Transverse colon (tissue), 4 donors: Measurements from ENCODE around the gene ST8SIA6. TPM values are rescaled to one million over a fixed set of nuclear protein-coding genes. Genes with fewer than 3 reads are reported as not detected.

Experiments
- DNase-seq: peaks from one replicate; pipeline ENCODE4 v3.0.0-alpha.2; 2019
- H3K27ac ChIP-seq, 4 donors: fragments of 200-600 bp; sonication (generic); 2 replicates each; pipeline ENCODE4 v1.5.1; 2016 to 2018; ENCODE audit warnings: inconsistent platforms in 4 of 4
- H3K27me3 ChIP-seq: fragments of 200-600 bp; sonication (generic); 2 replicates; pipeline ENCODE4 v1.5.1; 2017; ENCODE audit warnings: inconsistent platforms
- H3K36me3 ChIP-seq, 4 donors: fragments of 200-600 bp; sonication (generic); 2 replicates each; pipeline ENCODE4 v1.5.1; 2017 to 2019; ENCODE audit warnings: inconsistent platforms in 4 of 4
- H3K4me1 ChIP-seq, 4 donors: fragments of 200-600 bp; sonication (generic); 2 replicates each; pipeline ENCODE4 v1.5.1; 2017 to 2020; ENCODE audit warnings: inconsistent platforms in 4 of 4
- H3K4me3 ChIP-seq, 4 donors: fragments of 200-600 bp; sonication (generic); 1 replicate in 1 of 4; 2 replicates in 3 of 4; pipeline versions ENCODE4 v1.5.1 to v1.6.1; 2017 to 2019; ENCODE audit warnings: inconsistent platforms in 4 of 4
- H3K9me3 ChIP-seq, 2 donors: fragments of 200-600 bp; sonication (generic); 2 replicates each; pipeline ENCODE4 v1.5.1; 2017 to 2019; ENCODE audit warnings: inconsistent platforms in 2 of 2
- CTCF ChIP-seq, 5 experiments: fragments of 200-600 bp in 3 of 5; fragments of 450-650 bp in 2 of 5; sonication (generic) in 3 of 5; IDR thresholded peaks; 1 replicate in 2 of 5; 2 replicates in 3 of 5; pipeline ENCODE4 v1.5.1; 2016 to 2017; ENCODE audit warnings: antibody characterized with exemption in 5 of 5, inconsistent platforms in 3 of 5, mild to moderate bottlenecking in 2 of 5, moderate library complexity in 1 of 5
- EP300 ChIP-seq: sonication (generic); formaldehyde crosslinking; IDR thresholded peaks from one replicate; pipeline ENCODE4 v1.6.1; 2017; ENCODE audit warnings: antibody characterized with exemption, low read depth
- POLR2A ChIP-seq: fragments of 450-650 bp; IDR thresholded peaks from one replicate; pipeline ENCODE4 v1.6.1; 2016; ENCODE audit warnings: antibody characterized with exemption, mild to moderate bottlenecking, moderate library complexity
- POLR2AphosphoS5 ChIP-seq, 3 donors: sonication (generic); formaldehyde crosslinking; IDR thresholded peaks; one replicate each; pipeline ENCODE4 v1.6.1; 2016; ENCODE audit warnings: antibody characterized with exemption in 3 of 3
- WGBS, 2 donors: methylation state at CpG; one replicate each; pipeline ENCODE4 v1.1.5; 2018; ENCODE audit warnings: low coverage in 1 of 2; 5-methylcytosine and 5-hydroxymethylcytosine counted together
- in situ Hi-C, 4 donors: fragments of 200-750 bp; cut with MboI; loops; one replicate each; pipeline versions ENCODE4 v1.15.0 to v1.15.1; 2017; ENCODE audit warnings: low sequenced_read_pairs in 3 of 4, low pct_ligation_motif_present in 1 of 4, low pct_unique_long_range_greater_than_20kb in 1 of 4
- intact Hi-C: fragments of 100-400 bp; cut with DNase I; formaldehyde crosslinking; loops from one replicate; pipeline ENCODE4 v1.15.1; 2023; ENCODE audit warnings: low total_unique reads
- total RNA-seq, 4 donors: library from RNA; depleted of rRNA; stranded (reverse); fragments of >200 nt; gene quantifications; one replicate each; pipeline ENCODE4 v1.1.0, GENCODE V29; 2016

The ST8SIA6 gene
- total RNA-seq, 4 donors from 2014 or later, result 0.64 to 1.2 TPM; not detected in 2

GRCh38 chr10:17423632-17424186, 30.7 kb downstream of the ST8SIA6 start:
- in situ Hi-C loops (loop anchor here in 1 of 4 donors (10.0 kb wide), 1 partner anchor 139 kb away; no protein-coding TSS in a partner anchor), intact Hi-C loops (no loop called here)
- no peak for DNase-seq
- no peak for TF ChIP-seq POLR2A
- no peaks in the 10 kb centered on the region for H3K36me3 ChIP-seq
- H3K4me3 ChIP-seq, result no peak overlapping the region
- 56 to 62% methylated on average over 2 of the region's 2 CpGs for WGBS, 2 donors
- H3K27me3 ChIP-seq, result no peaks in the 10 kb centered on the region
- H3K27ac ChIP-seq, result no peak overlapping the region
- no peaks in the 10 kb centered on the region for H3K9me3 ChIP-seq
- peaks cover 0 to 4% (median 0%) of the 10 kb centered on the region in 4 donors for H3K4me1 ChIP-seq

DNA sequence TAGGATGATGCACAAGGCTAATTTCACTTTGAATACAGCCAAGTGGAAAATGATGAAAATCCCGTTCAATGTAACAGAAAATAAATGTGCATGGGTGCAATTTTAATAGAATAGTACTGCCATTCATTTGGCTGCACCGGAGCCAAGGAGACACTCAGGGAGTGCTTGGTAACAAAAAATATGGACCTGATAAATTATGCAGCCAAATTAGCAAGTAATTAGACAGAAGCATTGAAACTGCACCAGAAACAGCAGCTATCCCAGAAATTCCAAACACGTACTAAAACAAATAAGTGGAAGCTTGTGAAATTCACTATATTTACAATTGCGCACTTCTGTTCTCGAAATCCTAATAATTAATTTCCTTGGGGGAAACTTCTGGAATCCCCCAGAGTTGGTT, 31.5 kb downstream of the ST8SIA6 start:
- H3K9me3 ChIP-seq, result no peaks in the 10 kb centered on the region
- intact Hi-C loops, result no loop called here
- H3K27me3 ChIP-seq, result no peaks in the 10 kb centered on the region
- H3K4me1 ChIP-seq, result peaks cover 0 to 3% (median 0%) of the 10 kb centered on the region in 4 donors
- in situ Hi-C loops, result loop anchor here in 1 of 4 donors (10.0 kb wide), 1 partner anchor 138 kb away; no protein-coding TSS in a partner anchor
- no peak overlapping the region for H3K4me3 ChIP-seq
- H3K27ac ChIP-seq, result no peak overlapping the region
- no peaks in the 10 kb centered on the region for H3K36me3 ChIP-seq
- TF ChIP-seq POLR2AphosphoS5 (IDR thresholded peaks at IDR 0.05) (no peak), EP300 (no peak), CTCF (IDR thresholded peaks at IDR 0.05) (no peak), POLR2A (no peak)
- DNase-seq, result no peak
- 77 to 84% methylated on average over 5 of the region's 5 CpGs for WGBS, 2 donors

- H3K4me1 ChIP-seq, result no peaks in the 10 kb centered on the region
- H3K27me3 ChIP-seq, result no peaks in the 10 kb centered on the region
- 60 to 93% methylated on average over 2 of the region's 2 CpGs for WGBS, 2 donors
- no peak overlapping the region for H3K4me3 ChIP-seq
- H3K9me3 ChIP-seq, result no peaks in the 10 kb centered on the region
- no peak for DNase-seq
- in situ Hi-C loops (no loop called here), intact Hi-C loops (no loop called here)
- no peak for TF ChIP-seq CTCF (IDR thresholded peaks at IDR 0.05)
- no peak for TF ChIP-seq POLR2AphosphoS5 (IDR thresholded peaks at IDR 0.05)
- TF ChIP-seq POLR2A, result no peak
- no peak for TF ChIP-seq EP300
- no peaks in the 10 kb centered on the region for H3K36me3 ChIP-seq
- no peak overlapping the region for H3K27ac ChIP-seq
These were observed 36.1 kb downstream of the ST8SIA6 start for GRCh38 chr10:17418249-17418648.

GRCh38 chr10:17416442-17417211, 37.8 kb downstream of the ST8SIA6 start:
- 78 to 84% methylated on average over 7 to 8 of the region's 8 CpGs for WGBS, 2 donors
- TF ChIP-seq CTCF (IDR thresholded peaks at IDR 0.05) (no peak), POLR2A (no peak)
- no peaks in the 10 kb centered on the region for H3K27me3 ChIP-seq
- H3K4me1 ChIP-seq, result no peaks in the 10 kb centered on the region
- H3K27ac ChIP-seq, result no peak overlapping the region
- H3K36me3 ChIP-seq, result no peaks in the 10 kb centered on the region
- no peak overlapping the region for H3K4me3 ChIP-seq
- DNase-seq, result no peak
- intact Hi-C loops, result no loop called here
- H3K9me3 ChIP-seq, result no peaks in the 10 kb centered on the region
- in situ Hi-C loops, result no loop called here
